ENCODE results near the gene FBXO27. TPM values are rescaled to one million over a fixed set of nuclear protein-coding genes. Genes with fewer than 3 reads are reported as not detected.
"Not testable (repeated sequence)": the region's sequence is repeated elsewhere in the genome, so short reads cannot be mapped to it uniquely, and the experiment has no call there.

The FBXO27 gene
- total and polyA plus RNA-seq, 2 of the 8 experiments (the other 6 are each of a cell fraction or from before 2014, with no cell fraction given) = 10.9 to 25.5 TPM

- no peak for TF ChIP-seq RFX5 (IDR thresholded peaks at IDR 0.05; ENCODE audit: borderline replicate concordance, low read depth, low read length)
These were observed 31.3 kb downstream of the FBXO27 start (continued) for GRCh38 chr19:39001041-39001440.

DNA sequence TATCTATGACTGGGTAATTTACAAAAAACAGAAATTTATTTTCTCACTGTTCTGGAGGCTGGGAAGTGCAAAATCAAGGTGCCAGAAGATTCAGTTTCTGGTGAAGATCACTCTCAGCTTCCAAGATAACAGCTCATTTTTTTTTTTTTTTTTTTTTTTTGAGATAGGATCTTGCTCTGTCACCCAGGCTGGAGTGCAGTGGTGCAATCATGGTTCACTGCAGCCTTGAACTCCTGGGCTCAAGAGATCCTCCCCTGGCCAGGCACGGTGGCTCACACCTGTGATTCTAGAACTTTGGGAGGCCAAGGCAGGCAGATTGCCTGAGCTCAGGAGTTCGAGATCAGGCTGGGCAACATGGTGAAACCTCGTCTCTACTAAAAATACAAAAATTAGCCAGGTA lies 34.8 kb downstream of the FBXO27 start:
- H3K79me1 ChIP-seq (ENCODE audit: low read depth, low read length); H3K23me2 ChIP-seq (ENCODE audit: low read depth, low read length); H4K5ac ChIP-seq (ENCODE audit: insufficient read length, low read depth, low read length); H3K14ac ChIP-seq (ENCODE audit: insufficient read length); H3K27ac ChIP-seq (ENCODE audit: low read depth, low read length); H3K4me2 ChIP-seq (ENCODE audit: insufficient read depth in 1 of 2, low read depth in 2 of 2, low read length in 2 of 2); H2AFZ ChIP-seq (ENCODE audit: low read length); H3K9me3 ChIP-seq (ENCODE audit: insufficient read depth in 2 of 2, low read depth in 1 of 2, low read length in 1 of 2); H2BK120ac ChIP-seq (replicated peaks; ENCODE audit: low read depth, low read length); H3K79me2 ChIP-seq (ENCODE audit: control insufficient read depth in 1 of 2, insufficient read depth in 2 of 2, low read length in 2 of 2); DNase-seq (ENCODE audit: low read depth in 1 of 2, low spot score in 2 of 2); H2BK5ac ChIP-seq (ENCODE audit: low read depth, low read length); H3K23ac ChIP-seq (ENCODE audit: insufficient read length); H2AK5ac ChIP-seq (ENCODE audit: low read depth, low read length); H2BK15ac ChIP-seq (ENCODE audit: low read length); H3K4me3 ChIP-seq (ENCODE audit: extremely low read depth in 1 of 4, insufficient read depth in 2 of 4, low read depth in 3 of 4, low read length in 4 of 4); H3K18ac ChIP-seq (ENCODE audit: extremely low read depth, low read length); H4K8ac ChIP-seq (ENCODE audit: extremely low read depth, insufficient read depth, low read length); H3K4me1 ChIP-seq (replicated peaks in 1 of 4; ENCODE audit: control insufficient read depth in 3 of 4, insufficient read depth in 4 of 4, low read length in 3 of 4); H3K9ac ChIP-seq (replicated peaks in 1 of 4; ENCODE audit: extremely low read depth in 1 of 4, low read depth in 3 of 4, low read length in 3 of 4); H3K56ac ChIP-seq (replicated peaks; ENCODE audit: insufficient read length, low read depth, low read length); H3K27me3 ChIP-seq (replicated peaks in 1 of 4; ENCODE audit: control insufficient read depth in 3 of 4, extremely low read depth in 1 of 4, insufficient read depth in 3 of 4, low read length in 3 of 4); H2BK20ac ChIP-seq (ENCODE audit: low read length); H2BK12ac ChIP-seq (ENCODE audit: low read depth, low read length); H3K4ac ChIP-seq (replicated peaks; ENCODE audit: insufficient read length, low read depth, low read length); H3K36me3 ChIP-seq (ENCODE audit: control insufficient read depth in 2 of 4, insufficient read depth in 4 of 4, low read length in 3 of 4); H4K20me1 ChIP-seq (replicated peaks in 1 of 2; ENCODE audit: control insufficient read depth in 1 of 2, insufficient read depth in 2 of 2, low read length in 2 of 2); FAIRE-seq; H4K91ac ChIP-seq (replicated peaks; ENCODE audit: insufficient read length, low read length): not testable (repeated sequence)
- POLR2A ChIA-PET (ENCODE audit: partially characterized antibody) = interaction anchor here (1.1 kb wide), 2 partner anchors 9 to 13 kb away, joined by 3 read pairs; no protein-coding TSS in a partner anchor
- 87% methylated on average over 3 of the region's 3 CpGs; no CpG with 5 or more reads in 1 of the 2 experiments for WGBS, 2 experiments (ENCODE audit: extremely low coverage in 1 of 2, insufficient coverage in 1 of 2, insufficient read length in 1 of 2, insufficient replicate concordance in 2 of 2, low coverage in 1 of 2, low lambda C conversion rate in 2 of 2, missing lambda C conversion rate in 1 of 2)
- CTCF ChIA-PET (ENCODE audit: partially characterized antibody) = interaction anchor here (1.0 kb wide), 2 partner anchors 20 to 22 kb away, joined by 3 read pairs; partner anchors contain the start of gene FBXO17

Data from H1 (cell line).